HepG2 (cell line): ENCODE results near the gene VPS26B. TPM values are rescaled to one million over a fixed set of nuclear protein-coding genes. Genes with fewer than 3 reads are reported as not detected.

ENCODE experiments used
- ATAC-seq: fragments of 200-7000 bp; cut with Tn5 transposase; 3 replicates; pipeline ENCODE4 v1.9.1; 2020; ENCODE audit warnings: mild to moderate bottlenecking, moderate library complexity
- Bru-seq: library from RNA; stranded (reverse); fragments of 400-500 nt; gene quantifications from one replicate; lab custom pipeline; 2021; lab: Mats Ljungman, UMichigan
- BruChase-seq, 2 experiments: library from RNA; stranded (reverse); fragments of 400-500 nt; gene quantifications; one replicate each; lab custom pipeline; 2021; lab: Mats Ljungman, UMichigan
- BruUV-seq: library from RNA; stranded (reverse); fragments of 400-500 nt; replicated peaks from 2 replicates; lab custom pipeline; 2021; lab: Mats Ljungman, UMichigan
- CTCF ChIA-PET: fragments of 300-600 bp; formaldehyde crosslinking; extraction: SDS; loops from one replicate; lab custom pipeline; 2021; ENCODE audit warnings: low total read pairs, inconsistent platforms, low intra/inter-chr PET ratio; lab: Yijun Ruan, JAX
- POLR2A ChIA-PET: fragments of 350-600 bp; sonication (Branson Sonifier 250); formaldehyde crosslinking; loops from one replicate; lab custom pipeline; 2020; ENCODE audit warnings: antibody characterized with exemption, inconsistent platforms; lab: Yijun Ruan, JAX
- DNase-seq: peaks from one replicate; pipeline ENCODE4 v3.0.0-alpha.2; 2015; ENCODE audit warnings: low spot score
- FAIRE-seq: peaks from 3 replicates; lab custom pipeline; 2011; peaks lifted over from hg19 to GRCh38; lab: Jason Lieb, UNC
- H2AFZ ChIP-seq: one replicate; pipeline ENCODE4 v1.6.1; 2011; ENCODE audit warnings: low read length, inconsistent platforms
- H3K27ac ChIP-seq: fragments of 300-600 bp; 3 replicates; pipeline ENCODE4 v1.8.0; 2011; ENCODE audit warnings: mixed run types, mild to moderate bottlenecking, mixed read lengths, low read length, inconsistent platforms; ENCODE audit not compliant: insufficient read depth; ENCODE audit errors: extremely low read length
- H3K27me3 ChIP-seq, 2 experiments: fragments of 200-600 bp in 1 of 2; 2 replicates in 1 of 2; 3 replicates in 1 of 2; pipeline versions ENCODE4 v1.6.0 to v1.8.0; 2011; ENCODE audit warnings: low read length in 2 of 2, mild to moderate bottlenecking in 2 of 2, moderate library complexity in 2 of 2, inconsistent platforms in 1 of 2; ENCODE audit not compliant: insufficient read depth in 2 of 2, control insufficient read depth in 1 of 2
- H3K36me3 ChIP-seq, 2 experiments: fragments of 200-600 bp in 1 of 2; replicated peaks in 1 of 2; 2 replicates in 1 of 2; 3 replicates in 1 of 2; pipeline versions ENCODE4 v1.5.1 to v1.8.0; 2011; ENCODE audit warnings: low read length in 2 of 2, inconsistent platforms in 1 of 2; ENCODE audit not compliant: insufficient read depth in 2 of 2, control insufficient read depth in 1 of 2
- H3K4me1 ChIP-seq: 2 replicates; pipeline ENCODE4 v1.5.1; 2012; ENCODE audit warnings: low read length, inconsistent platforms; ENCODE audit not compliant: insufficient read depth
- H3K4me2 ChIP-seq: 2 replicates; pipeline ENCODE4 v1.6.0; 2011; ENCODE audit warnings: low read depth, low read length, inconsistent platforms
- H3K4me3 ChIP-seq, 3 experiments: fragments of 200-600 bp in 1 of 3; sonication (generic), shearing (Covaris generic) in 1 of 3; replicated peaks in 1 of 3; 2 replicates each; pipeline ENCODE4 v1.5.1; 2011 to 2016; ENCODE audit warnings: low read length in 3 of 3, inconsistent platforms in 2 of 3, low read depth in 2 of 3, mild to moderate bottlenecking in 2 of 3, control low read depth in 1 of 3, mixed read lengths in 1 of 3; ENCODE audit not compliant: insufficient read depth in 1 of 3
- H3K79me2 ChIP-seq: one replicate; pipeline ENCODE4 v1.6.1; 2011; ENCODE audit warnings: low read length, inconsistent platforms; ENCODE audit not compliant: insufficient read depth
- H3K9ac ChIP-seq: 2 replicates; pipeline ENCODE4 v1.6.0; 2011; ENCODE audit warnings: mild to moderate bottlenecking, low read depth, low read length, inconsistent platforms; ENCODE audit not compliant: insufficient read depth
- H3K9me3 ChIP-seq: 2 replicates; pipeline ENCODE4 v1.5.1; 2012; ENCODE audit warnings: mild to moderate bottlenecking, low read length
- H4K20me1 ChIP-seq: 2 replicates; pipeline ENCODE4 v1.6.0; 2011; ENCODE audit warnings: inconsistent platforms, mild to moderate bottlenecking, low read length, moderate library complexity; ENCODE audit not compliant: insufficient read depth
- CSRNP1 ChIP-seq: sonication (generic); formaldehyde crosslinking; IDR thresholded peaks from 2 replicates; pipeline ENCODE4 v1.8.1; 2023; ENCODE audit warnings: mild to moderate bottlenecking, missing genetic modification reagents
- GATAD1 ChIP-seq: IDR thresholded peaks from 2 replicates; pipeline ENCODE4 v1.6.1; 2016; ENCODE audit warnings: missing genetic modification reagents, missing compliant biosample characterization
- KLF15 ChIP-seq: sonication (generic); formaldehyde crosslinking; IDR thresholded peaks from 2 replicates; pipeline ENCODE4 v1.8.1; 2023; ENCODE audit warnings: borderline replicate concordance, mild to moderate bottlenecking, inconsistent platforms, missing genetic modification reagents, mixed read lengths
- MIER3 ChIP-seq: IDR thresholded peaks from 2 replicates; pipeline ENCODE4 v1.6.1; 2016; ENCODE audit warnings: missing compliant biosample characterization, borderline replicate concordance
- MTF1 ChIP-seq: sonication (generic); formaldehyde crosslinking; IDR thresholded peaks from 2 replicates; pipeline ENCODE4 v1.5.0; 2020; ENCODE audit warnings: missing genetic modification reagents
- NFATC3 ChIP-seq: sonication (generic); formaldehyde crosslinking; IDR thresholded peaks from 2 replicates; pipeline ENCODE4 v1.5.1; 2020; ENCODE audit warnings: mild to moderate bottlenecking, missing genetic modification reagents
- REST ChIP-seq, 2 experiments: IDR thresholded peaks; 2 replicates each; pipeline ENCODE4 v1.6.1; 2011 to 2012; ENCODE audit warnings: low read length in 2 of 2, borderline replicate concordance in 1 of 2, low read depth in 1 of 2, mild to moderate bottlenecking in 1 of 2, moderate library complexity in 1 of 2
- YEATS4 ChIP-seq: sonication (generic); formaldehyde crosslinking; IDR thresholded peaks from 2 replicates; pipeline ENCODE4 v1.4.0; 2020; ENCODE audit warnings: missing genetic modification reagents, borderline replicate concordance
- ZNF724P ChIP-seq: sonication (generic); formaldehyde crosslinking; IDR thresholded peaks from 2 replicates; pipeline ENCODE4 v1.8.0; 2022; ENCODE audit warnings: missing genetic modification reagents, borderline replicate concordance
- ZNF747 ChIP-seq: sonication (generic); formaldehyde crosslinking; IDR thresholded peaks from 2 replicates; pipeline ENCODE4 v1.8.1; 2023; ENCODE audit warnings: missing genetic modification reagents, mild to moderate bottlenecking, borderline replicate concordance
- WGBS: methylation state at CpG from one replicate; pipeline ENCODE4 v1.1.6; 2017; ENCODE audit warnings: low lambda C conversion rate; 5-methylcytosine and 5-hydroxymethylcytosine counted together
- in situ Hi-C: cut with HindIII; loops from 2 replicates; pipeline ENCODE4 v1.10.0; 2017; ENCODE audit warnings: low pct_unique_long_range_greater_than_20kb; ENCODE audit not compliant: extremely low pct_ligation_motif_present
- intact Hi-C: fragments of 100-400 bp; cut with micrococcal nuclease; formaldehyde crosslinking; loops from one replicate; pipeline ENCODE4 v1.10.0; 2022; ENCODE audit not compliant: unreplicated experiment
- long read RNA-seq, 2 experiments: library from RNA in 1 of 2; library from polyadenylated mRNA in 1 of 2; stranded (forward) in 1 of 2; unstranded in 1 of 2; transcript quantifications; one replicate each; pipeline ENCODE4 v2.0.0, GENCODE V29; 2019 to 2022
- polyA minus RNA-seq, 3 experiments: library from RNA; depleted of rRNA, polyadenylated mRNA; stranded (reverse); fragments of >200 nt; gene quantifications; 2 replicates each; pipeline ENCODE4 v1.2.3, GENCODE V29; 2011; ENCODE audit warnings: low replicate concordance in 1 of 3
- polyA plus RNA-seq, 8 experiments: library from polyadenylated mRNA; depleted of rRNA in 3 of 8; stranded (reverse) in 7 of 8; unstranded in 1 of 8; fragments of >200 nt; fragmentation: Illumina TruSeq in 4 of 8; extraction: Trizol in 4 of 8; gene quantifications; 2 replicates each; pipeline versions ENCODE4 v1.2.1 to v1.2.3, GENCODE V29; 2011 to 2016; ENCODE audit warnings: low read depth in 4 of 8, missing spikeins in 1 of 8, mixed read lengths in 1 of 8; ENCODE audit not compliant: insufficient read depth in 1 of 8
- total RNA-seq, 5 experiments: library from RNA; depleted of rRNA; stranded (reverse); fragments of >200 nt; fragmentation: Illumina TruSeq; extraction: Trizol; gene quantifications; 2 replicates each; pipeline ENCODE4 v1.2.3, GENCODE V29; 2016; ENCODE audit warnings: low read depth in 1 of 5

Gene VPS26B
- 20.2 and 20.4 TPM in 2 replicates for total RNA-seq (2016; rRNA removed; fragmentation: Illumina TruSeq; extraction: Trizol)
- 9.3 and 11.8 TPM in 2 replicates for total RNA-seq (2016; cell fraction: cytosol; rRNA removed; fragmentation: Illumina TruSeq; extraction: Trizol; ENCODE audit: low read depth)
- 16.6 and 21.1 TPM in 2 replicates for total RNA-seq (2016; cell fraction: insoluble cytoplasmic fraction; rRNA removed; fragmentation: Illumina TruSeq; extraction: Trizol)
- 20.7 and 24.3 TPM in 2 replicates for total RNA-seq (2016; cell fraction: membrane; rRNA removed; fragmentation: Illumina TruSeq; extraction: Trizol)
- 18.0 and 24.8 TPM in 2 replicates for total RNA-seq (2016; cell fraction: nucleus; rRNA removed; fragmentation: Illumina TruSeq; extraction: Trizol)
- polyA plus RNA-seq (2011; rRNA removed): 23.2 and 23.6 TPM in 2 replicates
- polyA plus RNA-seq (2011; cell fraction: cytosol; rRNA removed): 18.6 and 19.4 TPM in 2 replicates
- polyA plus RNA-seq (2011; cell fraction: nucleus; rRNA removed): 49.5 and 51.9 TPM in 2 replicates
- polyA plus RNA-seq (2012): 16.9 and 18.9 TPM in 2 replicates
- polyA plus RNA-seq (2016; cell fraction: cytosol; fragmentation: Illumina TruSeq; extraction: Trizol; ENCODE audit: low read depth): 13.9 and 19.4 TPM in 2 replicates
- polyA plus RNA-seq (2016; cell fraction: insoluble cytoplasmic fraction; fragmentation: Illumina TruSeq; extraction: Trizol; ENCODE audit: low read depth): 23.1 and 26.7 TPM in 2 replicates
- 21.1 and 25.1 TPM in 2 replicates for polyA plus RNA-seq (2016; cell fraction: membrane; fragmentation: Illumina TruSeq; extraction: Trizol; ENCODE audit: low read depth)
- polyA plus RNA-seq (2016; cell fraction: nucleus; fragmentation: Illumina TruSeq; extraction: Trizol; ENCODE audit: insufficient read depth, low read depth): 41.4 and 44.5 TPM in 2 replicates
- polyA minus RNA-seq (2011; rRNA and poly(A)+ RNA removed; ENCODE audit: low replicate concordance): 31.0 and 49.4 TPM in 2 replicates
- polyA minus RNA-seq (2011; cell fraction: cytosol; rRNA and poly(A)+ RNA removed): 13.7 and 15.0 TPM in 2 replicates
- 28.1 and 32.8 TPM in 2 replicates for polyA minus RNA-seq (2011; cell fraction: nucleus; rRNA and poly(A)+ RNA removed)
- Bru-seq, nascent RNA: percentile 57 among the genes with signal in this experiment
- BruChase-seq, experiment 1, labeled RNA remaining after a 6-hour chase: percentile 73 among the genes with signal in this experiment
- BruChase-seq, experiment 2, labeled RNA remaining after a 2-hour chase: percentile 66 among the genes with signal in this experiment
- long read RNA-seq, experiment 1, transcript VPS26B-201 (6 exons, 3,691 nt): major isoform, 22 of 39 reads
- long read RNA-seq, experiment 1, partial matches to known transcripts: 11 of 39 reads
- long read RNA-seq, experiment 1, other reads (novel, unspliced or antisense): 5 of 39 reads
- long read RNA-seq, experiment 2, transcript VPS26B-201 (6 exons, 3,691 nt): major isoform, 33 of 64 reads
- long read RNA-seq, experiment 2, partial matches to known transcripts: 3 of 64 reads
- long read RNA-seq, experiment 2, other reads (novel, unspliced or antisense): 28 of 64 reads

GRCh38 chr11:134223836-134224709, at the start of gene VPS26B, which contains the start of gene NCAPD3:
Gene VPS26B, plus strand, starts transcription at chr11:134224671. Its CDS starts 452 bp downstream, at chr11:134225123.
Gene NCAPD3, minus strand, starts transcription at chr11:134223967. Its CDS starts 41 bp downstream, at chr11:134223926.
- FAIRE-seq (peak; percentile 66), ATAC-seq (peak; percentile 91), DNase-seq (peak; percentile 92)
- no peaks in the 10 kb centered on the region for H3K9me3 ChIP-seq
- H2AFZ ChIP-seq: peak within 1 kb of the TSS; percentile 88
- POLR2A ChIA-PET: interaction anchor here (0.7 to 3.2 kb wide), 15 partner anchors 9 to 108 kb away, joined by 3 to 24 read pairs (median 4); partner anchors contain the start of genes ACAD8, GLB1L2 and THYN1
- peaks cover 2 to 14% of the 10 kb centered on the region in 2 experiments for H3K36me3 ChIP-seq
- H3K4me1 ChIP-seq: peaks cover 43% of the 10 kb centered on the region
- peak within 1 kb of the TSS; percentile 75 to 95 (median 92) for H3K4me3 ChIP-seq
- no peaks in the 10 kb centered on the region for H3K27me3 ChIP-seq
- H4K20me1 ChIP-seq: no peaks in the 10 kb centered on the region
- no TSS peak for BruUV-seq
- H3K79me2 ChIP-seq: peaks cover 41% of the 10 kb centered on the region
- in situ Hi-C loops (no loop called here), intact Hi-C loops (loop anchor here (2.0 kb wide), 2 partner anchors 17 to 29 kb away; partner anchors contain the start of genes ACAD8 and THYN1)
- CTCF ChIA-PET: no interaction called here
- peak within 1 kb of the TSS; percentile 97 for H3K4me2 ChIP-seq
- peak within 1 kb of the TSS; percentile 90 for H3K9ac ChIP-seq
- WGBS: 0% methylated on average over 12 of the region's 89 CpGs
- peak within 1 kb of the TSS; percentile 93 for H3K27ac ChIP-seq
- no peak; a peak in 1 of 4 replicates for TF ChIP-seq REST (IDR thresholded peaks at IDR 0.05; ENCODE audit: borderline replicate concordance in 1 of 2, low read depth in 1 of 2, low read length in 2 of 2)
- TF ChIP-seq MIER3 (CRISPR knock-in tag): no peak
- TF ChIP-seq CSRNP1 (CRISPR knock-in tag): peak; percentile 93
- TF ChIP-seq KLF15 (CRISPR knock-in tag): 0 out of 2 replicates have a peak, but pooled peaks have one; percentile 64
- peak; percentile 67; the same call in 1 of the 2 replicates for TF ChIP-seq ZNF747
- no peak for TF ChIP-seq ZNF724P (CRISPR knock-in tag)
- TF ChIP-seq YEATS4: peak; percentile 93
- TF ChIP-seq MTF1 (CRISPR knock-in tag): no peak
- peak; percentile 87 for TF ChIP-seq GATAD1
- TF ChIP-seq NFATC3: peak; percentile 77; the same call in 1 of the 2 replicates
